ENCODE data around the gene MYO3A. TPM values are rescaled to one million over a fixed set of nuclear protein-coding genes. Genes with fewer than 3 reads are reported as not detected.

MYO3A gene
- total RNA-seq, 2 donors from 2014 or later: 33.9 to 37.6 TPM

- Mint-ChIP-seq H3K4me1 (peaks cover 32% of the 10 kb centered on the region), H3K27ac (no peak overlapping the region), H3K4me3 (no peak overlapping the region), H3K9me3 (peaks cover 27% of the 10 kb centered on the region), H3K27me3 (ENCODE audit: insufficient read depth) (no peaks in the 10 kb centered on the region), H3K36me3 (ENCODE audit: low read depth) (peaks cover 12% of the 10 kb centered on the region)
- no peak for DNase-seq
- Histone ChIP-seq H3K4me3 (ENCODE audit: low read length) (no peak overlapping the region), H3K9ac (ENCODE audit: extremely low read depth, low read length, poor library complexity, severe bottlenecking) (no peak overlapping the region), H3K4me1 (ENCODE audit: control insufficient read depth, insufficient read depth, low read length) (no peaks in the 10 kb centered on the region), H3K27ac (ENCODE audit: low read depth, low read length) (no peak overlapping the region), H3K9me3 (ENCODE audit: control insufficient read depth, low read length) (peaks cover 35% of the 10 kb centered on the region), H3K36me3 (ENCODE audit: control insufficient read depth, insufficient read depth, low read length) (no peaks in the 10 kb centered on the region), H3K27me3 (ENCODE audit: control insufficient read depth, insufficient read depth, low read length, poor library complexity, severe bottlenecking) (no peaks in the 10 kb centered on the region)
- TF ChIP-seq CTCF (conservative IDR thresholded peaks at IDR 0.05): no peak
- 94 to 95% methylated on average over 2 to 4 of the region's 4 CpGs for WGBS, 2 experiments (ENCODE audit: insufficient coverage in 1 of 2, insufficient read length in 1 of 2)
Observed at GRCh38 chr10:25907261-25907660, 26.8 kb upstream of the MYO3A start.

GRCh38 chr10:25912866-25913265 lies 21.2 kb upstream of the MYO3A start:
- H3K4me3 ChIP-seq (ENCODE audit: low read length): no peak overlapping the region
- H3K36me3 ChIP-seq (ENCODE audit: control insufficient read depth, insufficient read depth, low read length): no peaks in the 10 kb centered on the region
- Mint-ChIP-seq H3K36me3 (ENCODE audit: low read depth) (peaks cover 19% of the 10 kb centered on the region), H3K27me3 (ENCODE audit: insufficient read depth) (no peaks in the 10 kb centered on the region), H3K27ac (no peak overlapping the region), H3K4me3 (no peak overlapping the region), H3K9me3 (peaks cover 51% of the 10 kb centered on the region), H3K4me1 (peaks cover 6% of the 10 kb centered on the region)
- DNase-seq: no peak
- TF ChIP-seq CTCF (conservative IDR thresholded peaks at IDR 0.05): no peak
- H3K9ac ChIP-seq (ENCODE audit: extremely low read depth, low read length, poor library complexity, severe bottlenecking): no peak overlapping the region
- H3K27ac ChIP-seq (ENCODE audit: low read depth, low read length): no peak overlapping the region
- H3K27me3 ChIP-seq (ENCODE audit: control insufficient read depth, insufficient read depth, low read length, poor library complexity, severe bottlenecking): no peaks in the 10 kb centered on the region
- WGBS, 2 experiments (ENCODE audit: insufficient coverage in 1 of 2, insufficient read length in 1 of 2): 84 to 88% methylated on average over 2 of the region's 2 CpGs
- no peaks in the 10 kb centered on the region for H3K4me1 ChIP-seq (ENCODE audit: control insufficient read depth, insufficient read depth, low read length)
- H3K9me3 ChIP-seq (ENCODE audit: control insufficient read depth, low read length): peaks cover 57% of the 10 kb centered on the region

GRCh38 chr10:25914776-25915175 lies 19.3 kb upstream of the MYO3A start:
- Mint-ChIP-seq H3K27me3 (ENCODE audit: insufficient read depth) (no peaks in the 10 kb centered on the region), H3K9me3 (peaks cover 46% of the 10 kb centered on the region), H3K4me3 (no peak overlapping the region), H3K36me3 (ENCODE audit: low read depth) (peaks cover 13% of the 10 kb centered on the region), H3K27ac (no peak overlapping the region), H3K4me1 (no peaks in the 10 kb centered on the region)
- Histone ChIP-seq H3K4me3 (ENCODE audit: low read length) (no peak overlapping the region), H3K4me1 (ENCODE audit: control insufficient read depth, insufficient read depth, low read length) (no peaks in the 10 kb centered on the region), H3K36me3 (ENCODE audit: control insufficient read depth, insufficient read depth, low read length) (no peaks in the 10 kb centered on the region), H3K9ac (ENCODE audit: extremely low read depth, low read length, poor library complexity, severe bottlenecking) (no peak overlapping the region), H3K27ac (ENCODE audit: low read depth, low read length) (no peak overlapping the region), H3K9me3 (ENCODE audit: control insufficient read depth, low read length) (peaks cover 46% of the 10 kb centered on the region), H3K27me3 (ENCODE audit: control insufficient read depth, insufficient read depth, low read length, poor library complexity, severe bottlenecking) (no peaks in the 10 kb centered on the region)
- 100% methylated on average over 1 of the region's 2 CpGs for WGBS, 2 experiments (ENCODE audit: insufficient coverage in 1 of 2, insufficient read length in 1 of 2)
- DNase-seq: no peak
- no peak for TF ChIP-seq CTCF (conservative IDR thresholded peaks at IDR 0.05)

Data from endodermal cell (in vitro differentiated cells).